Spleen (tissue), 7 donors: ENCODE data around the gene LMF1.

Experiments
- CTCF ChIP-seq, 11 experiments: fragments of 200-600 bp in 7 of 11; fragments of 450-650 bp in 4 of 11; sonication (generic) in 4 of 11; IDR thresholded peaks in 8 of 11; conservative IDR thresholded peaks in 3 of 11; 1 replicate in 7 of 11; 2 replicates in 4 of 11; pipeline versions ENCODE4 v1.4.0 to v1.8.0; 2016 to 2021; ENCODE audit warnings: antibody characterized with exemption in 11 of 11, inconsistent platforms in 4 of 11, mild to moderate bottlenecking in 1 of 11
- POLR2A ChIP-seq, 3 donors: fragments of 450-650 bp; IDR thresholded peaks; one replicate each; pipeline ENCODE4 v1.5.1; 2017; ENCODE audit warnings: antibody characterized with exemption in 3 of 3, mild to moderate bottlenecking in 1 of 3
- donor health status: DM: no; HTN: no; CAD: no; lungs with moderate emphysema.
- donor health status: DM: no; HTN: no; CAD: no.
- donor health status: DM: no; HTN: no; CAD: no.

GRCh38 chr16:1014221-1014620 is 43.4 kb upstream of the LMF1 start:
- TF ChIP-seq CTCF (IDR thresholded peaks at IDR 0.05 in 8 of 11, conservative IDR thresholded peaks at IDR 0.05 in 3 of 11) (no peak), POLR2A (IDR thresholded peaks at IDR 0.05) (no peak)
